AG10803 (cell line): Measurements from ENCODE around the gene YWHAQ.
"Not testable (repeated sequence)": the region's sequence is repeated elsewhere in the genome, so short reads cannot be mapped to it uniquely, and the experiment has no call there.

Source experiments
- DNase-seq: peaks from one replicate; pipeline ENCODE4 v3.0.0; 2010; ENCODE audit warnings: low read depth
- H3K4me3 ChIP-seq: 2 replicates; pipeline ENCODE4 v1.5.1; 2011; ENCODE audit warnings: mild to moderate bottlenecking, low read length, control low read depth
- CTCF ChIP-seq: conservative IDR thresholded peaks from 2 replicates; pipeline ENCODE4 v1.5.1; 2011; ENCODE audit warnings: mild to moderate bottlenecking, low read length, control low read depth, inconsistent platforms

The YWHAQ gene

GRCh38 chr2:9602412-9602811 is 28.4 kb downstream of the YWHAQ start:
- no peak overlapping the region for H3K4me3 ChIP-seq
- DNase-seq, result no peak
- TF ChIP-seq CTCF, result no peak

- DNase-seq, result no peak
- no peak for TF ChIP-seq CTCF
- H3K4me3 ChIP-seq, result no peak overlapping the region
Measured at GRCh38 chr2:9601397-9601796, 29.4 kb downstream of the YWHAQ start.

GRCh38 chr2:9599430-9599829 is 31.4 kb downstream of the YWHAQ start:
- no peak overlapping the region for H3K4me3 ChIP-seq
- DNase-seq, result no peak
- TF ChIP-seq CTCF, result no peak

DNA sequence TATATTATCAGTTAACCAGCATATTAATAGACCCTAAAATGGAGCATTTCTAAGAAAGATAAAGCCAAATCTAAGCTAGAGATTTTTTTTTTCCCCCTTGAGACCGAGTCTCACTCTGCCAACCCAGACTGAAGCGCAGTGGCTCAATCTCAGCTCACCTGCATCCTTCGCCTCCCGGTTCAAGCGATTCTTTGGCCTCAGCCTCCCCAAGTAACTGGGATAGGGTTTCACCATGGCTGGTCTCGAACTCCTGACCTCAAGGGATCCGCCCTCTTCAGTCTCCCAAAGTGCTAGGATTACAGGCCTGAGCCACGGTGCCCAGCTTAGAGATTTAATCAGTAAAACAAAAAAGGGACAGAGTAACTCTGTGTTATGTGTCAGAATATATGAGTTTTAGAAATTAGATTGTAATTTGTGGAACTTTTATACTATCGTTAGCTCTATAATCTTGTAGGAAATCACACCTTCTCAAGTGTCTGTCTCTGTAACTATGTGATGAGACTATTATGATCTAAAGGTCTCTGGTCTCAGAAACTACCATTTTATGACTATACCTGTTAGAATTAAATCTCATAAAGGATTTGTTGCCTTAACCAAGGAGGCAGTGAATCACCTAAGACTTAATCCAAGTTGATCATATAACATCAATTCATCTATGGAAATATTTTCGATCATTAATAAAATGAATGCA is 34.0 kb downstream of the YWHAQ start:
- TF ChIP-seq CTCF, result no peak
- H3K4me3 ChIP-seq, result no peak overlapping the region

DNA sequence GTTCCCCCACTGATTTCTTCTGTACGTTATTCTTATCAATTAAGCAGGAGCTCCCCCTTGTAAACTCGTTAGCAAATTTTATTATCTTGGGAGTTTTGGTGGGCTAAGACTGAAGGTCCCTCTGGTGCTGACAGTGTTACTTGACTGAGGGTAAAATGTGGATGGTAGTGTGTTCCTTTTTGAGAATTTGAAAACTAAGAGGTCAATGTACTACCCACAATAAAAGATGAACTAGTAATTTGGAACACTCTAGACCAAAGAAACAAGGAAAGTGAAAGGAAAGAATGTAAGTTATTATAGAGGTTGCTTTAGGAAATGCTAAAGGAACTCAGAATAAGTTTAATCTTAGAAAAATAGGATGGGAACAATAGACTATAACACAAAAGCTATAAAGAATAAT is 35.1 kb downstream of the YWHAQ start:
- no peak for DNase-seq
- no peak overlapping the region for H3K4me3 ChIP-seq
- no peak for TF ChIP-seq CTCF

More for the DNA sequence above, 34.0 kb downstream of the YWHAQ start:
- no peak for DNase-seq

GRCh38 chr2:9595256-9595655 is 35.5 kb downstream of the YWHAQ start:
- H3K4me3 ChIP-seq, DNase-seq: not testable (repeated sequence)

GRCh38 chr2:9594366-9595054 is 36.3 kb downstream of the YWHAQ start:
- TF ChIP-seq CTCF, result no peak
- peak; percentile 90 for DNase-seq
- no peak overlapping the region for H3K4me3 ChIP-seq
